Measurements from ENCODE around the gene MED4. TPM values are rescaled to one million over a fixed set of nuclear protein-coding genes. Genes with fewer than 3 reads are reported as not detected.

Gene MED4
- total and polyA plus RNA-seq, 10 donors: 35.7 to 61.7 (median 43.0) TPM

GRCh38 chr13:48123812-48124211 is 28.9 kb upstream of the MED4 start:
- intact Hi-C loops (cut with DNase I; ENCODE audit: low total_unique reads): loop anchor here (10.0 kb wide), 1 partner anchor 451 kb away; no protein-coding TSS in a partner anchor
- Histone ChIP-seq H3K27ac (peak overlapping the region in 7 of 8 donors; percentile 5 to 87 (median 65)), H3K36me3 (no peaks in the 10 kb centered on the region), H3K9me3 (no peaks in the 10 kb centered on the region), H3K27me3 (replicated peaks in 1 of 7) (no peaks in the 10 kb centered on the region), H3K4me3 (no peak overlapping the region), H3K4me1 (peaks cover 5 to 33% (median 22%) of the 10 kb centered on the region in 6 donors)
- no peak for DNase-seq
- WGBS, 5 donors: 43 to 90% (median 74%) methylated on average over 8 of the region's 8 CpGs
- TF ChIP-seq POLR2AphosphoS5 (IDR thresholded peaks at IDR 0.05) (peak in 1 of 3 donors; percentile 53), CTCF (IDR thresholded peaks at IDR 0.05 in 8 of 11, conservative IDR thresholded peaks at IDR 0.05 in 3 of 11) (no peak), POLR2A (IDR thresholded peaks at IDR 0.05) (no peak)

GRCh38 chr13:48121733-48122132 is 26.8 kb upstream of the MED4 start:
- no peaks in the 10 kb centered on the region for H3K9me3 ChIP-seq
- peak overlapping the region in 3 of 8 donors; percentile 23 to 32 (median 30) for H3K27ac ChIP-seq
- intact Hi-C loops (cut with DNase I; ENCODE audit: low total_unique reads): loop anchor here (10.0 kb wide), 1 partner anchor 453 kb away; no protein-coding TSS in a partner anchor
- peaks cover 4 to 25% (median 13%) of the 10 kb centered on the region in 6 donors for H3K4me1 ChIP-seq
- H3K27me3 ChIP-seq (replicated peaks in 1 of 7): no peaks in the 10 kb centered on the region
- 80 to 100% (median 87%) methylated on average over 4 of the region's 4 CpGs for WGBS, 5 donors
- TF ChIP-seq CTCF (IDR thresholded peaks at IDR 0.05 in 8 of 11, conservative IDR thresholded peaks at IDR 0.05 in 3 of 11): no peak
- no peak for TF ChIP-seq POLR2A (IDR thresholded peaks at IDR 0.05)
- TF ChIP-seq POLR2AphosphoS5 (IDR thresholded peaks at IDR 0.05): no peak
- no peaks in the 10 kb centered on the region for H3K36me3 ChIP-seq
- no peak for DNase-seq
- no peak overlapping the region for H3K4me3 ChIP-seq

GRCh38 chr13:48120241-48120640 is 25.3 kb upstream of the MED4 start:
- H3K4me3 ChIP-seq: no peak overlapping the region
- intact Hi-C loops (cut with DNase I; ENCODE audit: low total_unique reads): loop anchor here (10.0 kb wide), 1 partner anchor 455 kb away; no protein-coding TSS in a partner anchor
- 79 to 99% (median 95%) methylated on average over 3 of the region's 3 CpGs for WGBS, 5 donors

More at GRCh38 chr13:48120241-48120640, 25.3 kb upstream of the MED4 start:
- H3K36me3 ChIP-seq: no peaks in the 10 kb centered on the region
- H3K27ac ChIP-seq: no peak overlapping the region
- no peaks in the 10 kb centered on the region for H3K27me3 ChIP-seq (replicated peaks in 1 of 7)
- TF ChIP-seq CTCF (IDR thresholded peaks at IDR 0.05 in 8 of 11, conservative IDR thresholded peaks at IDR 0.05 in 3 of 11) (no peak), POLR2AphosphoS5 (IDR thresholded peaks at IDR 0.05) (no peak), POLR2A (IDR thresholded peaks at IDR 0.05) (no peak)
- peaks cover 0 to 12% (median 8%) of the 10 kb centered on the region in 6 donors for H3K4me1 ChIP-seq
- H3K9me3 ChIP-seq: no peaks in the 10 kb centered on the region
- no peak for DNase-seq

Measured in spleen (tissue), 11 donors.